A549 treated with AZD9567 at 1 μM for 4 hours (cell line): ENCODE results near the gene NSF. TPM values are rescaled to one million over a fixed set of nuclear protein-coding genes. Genes with fewer than 3 reads are reported as not detected.

ENCODE experiments used
- total RNA-seq: library from RNA; stranded (reverse); fragments of 200-300 nt; extraction: Qiagen RNA extraction; gene quantifications from 5 replicates; pipeline ENCODE4 v1.2.3, GENCODE V29; 2022; ENCODE audit not compliant: insufficient read depth

Gene NSF
- 19.3 to 23.2 TPM (median 20.9 TPM) in 5 replicates for total RNA-seq

DNA sequence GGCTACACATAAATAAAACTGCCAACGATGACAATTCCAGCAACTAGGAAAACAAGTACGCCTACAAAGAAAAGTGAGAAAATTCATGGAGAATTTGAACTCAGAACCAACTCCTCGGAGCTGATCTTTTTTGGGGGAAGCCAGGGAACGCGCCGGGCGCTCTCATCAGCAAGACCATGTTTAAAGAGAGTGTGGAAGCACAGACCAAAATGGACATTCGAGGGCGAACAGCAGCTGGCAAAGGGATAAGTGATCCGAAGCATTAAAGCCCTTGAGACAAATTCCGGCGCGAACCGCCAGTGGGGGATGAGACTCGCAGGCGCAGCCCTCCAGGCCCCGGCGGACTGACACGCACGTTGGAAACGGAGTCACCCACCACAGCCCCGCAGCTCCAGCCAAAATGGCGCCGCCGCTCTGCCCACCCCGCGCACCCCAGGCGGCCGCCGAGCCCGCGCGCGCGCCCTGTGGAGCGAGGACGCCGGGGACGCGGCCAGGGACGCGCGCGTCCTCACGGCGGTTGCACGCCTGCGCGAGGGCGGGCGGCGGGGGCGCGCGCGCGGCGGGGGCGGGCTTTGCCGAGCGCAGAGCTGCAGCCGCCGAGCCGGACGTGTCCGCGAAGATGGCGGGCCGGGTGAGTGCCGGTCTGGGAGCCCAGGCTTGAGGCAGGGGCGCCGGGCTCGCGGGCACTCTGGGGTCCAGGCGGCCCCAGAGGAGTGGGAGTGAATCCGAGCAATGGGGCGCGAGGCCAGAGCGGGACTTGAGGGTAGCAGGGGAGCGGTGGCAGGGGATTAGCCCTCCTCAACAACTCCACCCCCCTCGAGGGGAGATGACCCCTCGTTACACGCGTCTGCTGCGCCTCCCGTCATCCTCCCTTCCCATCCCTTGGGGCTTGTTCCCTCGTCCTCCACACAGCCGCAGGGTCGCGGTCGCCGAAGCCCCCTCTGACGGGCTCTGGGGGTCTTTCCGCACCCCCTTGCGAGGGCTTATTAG is at the start of gene NSF:
NSF (plus strand) TSS at position 513 of the 990 bp plus-strand sequence; CDS start at position 620, 107 bp downstream.

DNA sequence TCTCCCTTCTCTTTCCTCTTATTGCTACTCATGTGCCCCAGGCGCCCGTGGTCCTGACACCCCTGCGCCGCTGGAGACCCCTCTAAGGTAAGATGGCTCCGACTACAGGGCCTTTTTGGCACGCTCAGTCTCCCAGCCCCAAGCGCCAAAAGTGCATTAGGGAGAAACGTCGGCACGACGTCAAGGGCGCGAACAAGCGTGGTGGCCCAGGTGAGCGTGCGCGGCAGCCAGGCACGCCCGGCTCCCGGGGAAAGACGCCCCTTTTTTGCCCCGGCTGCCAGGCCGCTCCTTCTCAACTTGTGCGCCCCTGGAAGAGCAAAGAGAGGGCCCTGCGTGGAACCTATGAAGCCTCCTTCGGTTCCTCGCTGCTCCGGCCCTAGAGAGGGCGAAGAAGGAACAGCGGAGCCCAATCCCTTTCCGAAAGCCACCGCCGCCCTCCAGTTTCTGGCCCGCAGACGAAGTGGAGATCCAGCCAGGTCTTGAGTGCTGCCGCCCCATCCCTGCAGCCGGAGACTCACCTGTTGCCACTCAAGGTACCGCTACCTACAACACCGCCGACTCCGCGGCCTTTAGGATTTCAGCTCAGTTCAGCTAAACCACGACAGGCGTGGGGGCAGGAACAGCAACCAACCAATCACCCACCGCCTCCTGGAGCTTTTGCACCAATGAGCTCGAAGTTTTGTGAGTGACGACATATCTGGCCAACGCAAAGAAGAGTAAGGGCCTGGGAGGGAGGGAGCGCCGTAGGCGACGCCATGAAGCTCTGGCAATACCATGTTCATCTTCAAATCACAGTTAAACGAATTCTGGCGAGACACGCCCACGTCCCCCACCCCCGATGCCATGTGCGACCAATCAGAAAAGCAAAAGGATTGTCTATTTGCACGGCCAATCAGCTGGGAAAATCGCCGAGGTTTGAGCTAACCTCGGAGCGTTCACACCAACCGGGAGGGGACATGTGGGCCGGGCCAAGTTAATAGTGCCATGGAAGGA is 11.1 kb upstream of the NSF start, which contains the start of gene ARL17A:
ARL17A (minus strand) TSS at position 609 of the 993 bp plus-strand sequence. CDS start 3,369 bp downstream, outside the sequence.

Other genes starting within 250 kb of the NSF start
- gene ARL17B, start 228.9 kb upstream of the NSF start, total RNA-seq, result 5.6 to 11.7 TPM (median 6.5 TPM) in 5 replicates
- gene LRRC37A2, start 78.2 kb upstream of the NSF start, total RNA-seq, result 3.1 to 4.2 TPM (median 3.8 TPM) in 5 replicates
- 2.9 to 4.8 TPM (median 4.2 TPM) in 5 replicates for gene ARL17A, start 11.0 kb upstream of the NSF start, total RNA-seq
- 2.9 to 4.6 TPM (median 3.9 TPM) in 5 replicates for gene WNT3, start 228.0 kb downstream of the NSF start, total RNA-seq